Loucy (cell line): Measurements from ENCODE around the gene PEAR1.
"Not testable (repeated sequence)": the region's sequence is repeated elsewhere in the genome, so short reads cannot be mapped to it uniquely, and the experiment has no call there.

Source experiments
- H2AFZ ChIP-seq: fragments of 200-600 bp; sonication (generic); 2 replicates; pipeline ENCODE4 v1.6.0; 2016; ENCODE audit warnings: antibody characterized with exemption, mild to moderate bottlenecking, low read length, moderate library complexity
- H3F3A ChIP-seq: fragments of 200-600 bp; 2 replicates; pipeline ENCODE4 v1.6.0; 2016; ENCODE audit warnings: antibody characterized with exemption, low read depth, mild to moderate bottlenecking
- H3K27me3 ChIP-seq: fragments of 200-600 bp; sonication (generic); 2 replicates; pipeline ENCODE4 v1.6.1; 2014; ENCODE audit warnings: low read length, mild to moderate bottlenecking; ENCODE audit not compliant: insufficient read depth, poor library complexity, severe bottlenecking
- H3K36me3 ChIP-seq: fragments of 200-600 bp; sonication (generic); 2 replicates; pipeline ENCODE4 v1.6.1; 2016; ENCODE audit warnings: low read length; ENCODE audit not compliant: insufficient read depth
- H3K4me1 ChIP-seq: fragments of 200-600 bp; sonication (generic); 2 replicates; pipeline ENCODE4 v1.5.1; 2014; ENCODE audit warnings: low read length, mild to moderate bottlenecking; ENCODE audit not compliant: insufficient read depth, poor library complexity, severe bottlenecking
- H3K4me2 ChIP-seq: fragments of 200-600 bp; sonication (generic); 2 replicates; pipeline ENCODE4 v1.6.0; 2014; ENCODE audit warnings: antibody characterized with exemption, low read length, low read depth, mild to moderate bottlenecking; ENCODE audit not compliant: poor library complexity, severe bottlenecking
- H3K4me3 ChIP-seq: fragments of 200-600 bp; sonication (generic); 2 replicates; pipeline ENCODE4 v1.5.1; 2014; ENCODE audit warnings: low read length, mild to moderate bottlenecking, mixed read lengths; ENCODE audit not compliant: poor library complexity, severe bottlenecking
- H3K79me2 ChIP-seq: fragments of 200-600 bp; sonication (generic); 2 replicates; pipeline ENCODE4 v1.6.1; 2014; ENCODE audit warnings: low read length; ENCODE audit not compliant: insufficient read depth
- H3K9ac ChIP-seq: fragments of 200-600 bp; sonication (generic); 2 replicates; pipeline ENCODE4 v1.6.0; 2014; ENCODE audit warnings: mild to moderate bottlenecking, low read depth, low read length, moderate library complexity; ENCODE audit not compliant: poor library complexity, severe bottlenecking
- H3K9me2 ChIP-seq: fragments of 200-600 bp; sonication (generic); replicated peaks from 2 replicates; pipeline ENCODE4 v1.6.1; 2016; ENCODE audit warnings: low read depth, low read length, mixed read lengths
- H3K9me3 ChIP-seq: fragments of 200-600 bp; sonication (generic); 2 replicates; pipeline ENCODE4 v1.6.1; 2014; ENCODE audit warnings: mild to moderate bottlenecking, antibody characterized with exemption, low read length, low read depth; ENCODE audit not compliant: insufficient read depth
- H4K20me1 ChIP-seq: fragments of 200-600 bp; sonication (generic); 2 replicates; pipeline ENCODE4 v1.6.0; 2014; ENCODE audit warnings: antibody characterized with exemption, low read length, mild to moderate bottlenecking; ENCODE audit not compliant: insufficient read depth, poor library complexity, severe bottlenecking
- CTCF ChIP-seq: fragments of 200-600 bp; sonication (generic); conservative IDR thresholded peaks from 2 replicates; pipeline ENCODE4 v1.5.1; 2014; ENCODE audit warnings: mild to moderate bottlenecking, antibody characterized with exemption, low read length
- EZH2phosphoT487 ChIP-seq: fragments of 200-600 bp; IDR thresholded peaks from 2 replicates; pipeline ENCODE4 v1.6.1; 2018; ENCODE audit warnings: antibody characterized with exemption, mild to moderate bottlenecking, moderate library complexity, borderline replicate concordance

PEAR1 gene

GRCh38 chr1:156924478-156925153 is 31.1 kb downstream of the PEAR1 start:
- Histone ChIP-seq H3K79me2 (no peaks in the 10 kb centered on the region), H3K4me1 (peaks cover 9% of the 10 kb centered on the region), H3K36me3 (no peaks in the 10 kb centered on the region), H3K9ac (no peak overlapping the region), H3K4me3 (no peak overlapping the region), H3K9me3 (no peaks in the 10 kb centered on the region), H3K9me2 (no peaks in the 10 kb centered on the region), H3K27me3 (peaks cover 31% of the 10 kb centered on the region), H2AFZ (no peak overlapping the region), H3F3A (no peaks in the 10 kb centered on the region), H3K4me2 (no peak overlapping the region), H4K20me1 (no peaks in the 10 kb centered on the region)
- TF ChIP-seq CTCF (no peak), EZH2phosphoT487 (no peak)

- no peak overlapping the region for H2AFZ ChIP-seq
- no peak for TF ChIP-seq EZH2phosphoT487
- TF ChIP-seq CTCF, result no peak
- H3K36me3 ChIP-seq, result no peaks in the 10 kb centered on the region
- no peak overlapping the region for H3K4me2 ChIP-seq
- H3K4me1 ChIP-seq, result peaks cover 9% of the 10 kb centered on the region
- H3K79me2 ChIP-seq, result no peaks in the 10 kb centered on the region
- H4K20me1 ChIP-seq, result no peaks in the 10 kb centered on the region
- peaks cover 31% of the 10 kb centered on the region for H3K27me3 ChIP-seq
- no peaks in the 10 kb centered on the region for H3F3A ChIP-seq
- no peak overlapping the region for H3K9ac ChIP-seq
- H3K9me2 ChIP-seq, result no peaks in the 10 kb centered on the region
- no peaks in the 10 kb centered on the region for H3K9me3 ChIP-seq
- no peak overlapping the region for H3K4me3 ChIP-seq
Measured at GRCh38 chr1:156925154-156926010, 31.9 kb downstream of the PEAR1 start.

- Histone ChIP-seq H4K20me1 (no peaks in the 10 kb centered on the region), H2AFZ (no peak overlapping the region), H3K9me3 (no peaks in the 10 kb centered on the region), H3K4me1 (peaks cover 9% of the 10 kb centered on the region), H3K9ac (no peak overlapping the region), H3K9me2 (no peaks in the 10 kb centered on the region), H3K4me3 (no peak overlapping the region), H3K36me3 (no peaks in the 10 kb centered on the region), H3K4me2 (no peak overlapping the region), H3K27me3 (peaks cover 31% of the 10 kb centered on the region), H3F3A (no peaks in the 10 kb centered on the region), H3K79me2 (no peaks in the 10 kb centered on the region)
- TF ChIP-seq EZH2phosphoT487, result no peak
- no peak for TF ChIP-seq CTCF
Measured at GRCh38 chr1:156926175-156926574, 32.7 kb downstream of the PEAR1 start.

- not testable (repeated sequence) for H3K4me3 ChIP-seq, H3K9me3 ChIP-seq, H3F3A ChIP-seq, H2AFZ ChIP-seq, H3K9me2 ChIP-seq, H3K36me3 ChIP-seq, H3K4me2 ChIP-seq, H3K4me1 ChIP-seq, H4K20me1 ChIP-seq, H3K9ac ChIP-seq, H3K79me2 ChIP-seq
- peaks cover 26% of the 10 kb centered on the region for H3K27me3 ChIP-seq
Measured at GRCh38 chr1:156926695-156927094, 33.2 kb downstream of the PEAR1 start.
